LNCAP (cell line): ENCODE measurements around the gene PRKG1.

Experiments used
- CTCF ChIP-seq: fragments of 450-650 bp; IDR thresholded peaks from 2 replicates; pipeline ENCODE4 v1.5.1; 2017; ENCODE audit warnings: mild to moderate bottlenecking

PRKG1 gene

GRCh38 chr10:51072210-51072609 is 2.1 kb upstream of the PRKG1 start:
- TF ChIP-seq CTCF = no peak

GRCh38 chr10:51072921-51073434 is 1.3 kb upstream of the PRKG1 start:
- no peak for TF ChIP-seq CTCF

- no peak for TF ChIP-seq CTCF
These were observed 642 bp upstream of the PRKG1 start for GRCh38 chr10:51073453-51074237.

GRCh38 chr10:51075043-51075872 is 971 bp downstream of the PRKG1 start:
- no peak for TF ChIP-seq CTCF

- TF ChIP-seq CTCF = no peak
These were observed 1.6 kb downstream of the PRKG1 start for GRCh38 chr10:51075873-51076229.

- TF ChIP-seq CTCF = no peak
These were observed 2.1 kb downstream of the PRKG1 start for GRCh38 chr10:51076299-51076841.

GRCh38 chr10:51077074-51077473 is 2.8 kb downstream of the PRKG1 start:
- no peak for TF ChIP-seq CTCF
